Hematopoietic multipotent progenitor cell treated with erythropoietin and hydrocortisone succinate and interleukin-3 and kit ligand, for 15 days (in vitro differentiated cells): ENCODE data around the gene MYRFL.
"Not testable (repeated sequence)": the region's sequence is repeated elsewhere in the genome, so short reads cannot be mapped to it uniquely, and the experiment has no call there.

Source experiments
- DNase-seq: peaks from one replicate; pipeline ENCODE4 v3.0.0-alpha.2; 2015; ENCODE audit warnings: low spot score

MYRFL gene

DNA sequence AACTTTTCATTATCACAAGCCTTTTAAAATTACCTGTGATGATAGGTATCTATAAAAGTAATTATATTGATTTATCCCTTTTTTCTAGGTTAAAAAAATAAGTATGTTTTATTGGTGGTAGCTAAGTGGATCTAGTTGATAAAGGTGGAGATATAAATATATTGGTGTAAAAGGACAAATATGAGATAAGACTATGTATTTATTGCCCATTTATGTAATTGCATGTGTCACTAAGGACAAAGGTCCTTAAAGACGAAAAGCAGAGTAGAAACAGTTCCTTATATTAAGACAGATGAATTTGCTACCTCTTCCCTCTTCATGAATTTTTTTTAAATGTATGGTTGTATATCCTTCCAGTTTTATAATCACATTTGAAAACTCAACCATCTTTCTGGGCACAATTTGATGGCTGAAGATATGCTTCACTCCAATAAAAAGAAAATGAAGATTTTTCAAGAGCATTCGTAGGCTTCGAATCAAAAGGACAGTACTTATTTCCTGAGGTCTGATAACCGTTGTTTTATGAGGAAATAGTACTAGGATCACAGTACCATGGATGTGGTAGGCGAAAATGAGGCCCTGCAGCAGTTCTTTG, at the start of gene MYRFL:
TSS of gene MYRFL (plus strand) at position 262 of the 595 bp plus-strand sequence. CDS start at position 553, 291 bp downstream.
- DNase-seq = no peak

DNA sequence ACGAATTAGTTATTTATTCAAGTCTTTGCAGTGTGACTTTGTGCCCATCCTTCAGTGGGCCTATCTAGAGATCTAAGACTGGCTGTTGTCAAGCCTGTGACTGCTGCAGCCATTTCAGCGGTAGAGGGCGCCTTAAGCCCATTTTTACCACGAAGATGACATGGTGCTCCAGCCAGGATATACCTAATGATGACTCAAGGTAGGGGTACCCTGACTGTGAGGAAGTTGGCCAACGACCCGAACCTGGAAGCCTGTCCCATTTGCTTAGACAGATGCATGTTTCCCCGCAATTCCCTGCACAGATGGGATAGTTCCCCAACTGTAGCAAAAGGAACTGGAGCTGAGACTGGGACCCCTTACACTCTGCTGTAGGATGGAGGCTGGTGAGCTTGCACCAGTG, 45.1 kb upstream of the MYRFL start:
- peak; percentile 28 for DNase-seq

DNA sequence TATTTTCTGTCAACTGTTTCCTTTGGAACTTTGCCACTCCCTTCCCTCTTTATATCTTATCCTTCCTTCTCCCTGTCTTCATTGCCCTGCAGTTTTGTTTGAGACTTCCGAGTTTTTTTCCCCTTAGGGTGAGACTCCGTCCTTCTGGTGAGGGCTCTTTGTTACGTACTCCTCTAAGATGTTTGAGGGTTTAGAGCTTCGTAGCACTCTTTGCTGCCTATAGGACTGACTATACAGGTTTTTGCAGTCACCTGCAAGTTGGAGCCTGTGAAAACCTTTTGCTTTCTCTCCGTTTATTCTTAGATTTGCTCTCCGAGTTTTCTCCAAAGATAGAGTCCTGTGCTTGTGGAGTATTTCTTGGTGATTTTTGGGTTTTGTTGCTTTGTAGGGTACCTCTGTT, 41.7 kb upstream of the MYRFL start:
- no peak for DNase-seq

DNA sequence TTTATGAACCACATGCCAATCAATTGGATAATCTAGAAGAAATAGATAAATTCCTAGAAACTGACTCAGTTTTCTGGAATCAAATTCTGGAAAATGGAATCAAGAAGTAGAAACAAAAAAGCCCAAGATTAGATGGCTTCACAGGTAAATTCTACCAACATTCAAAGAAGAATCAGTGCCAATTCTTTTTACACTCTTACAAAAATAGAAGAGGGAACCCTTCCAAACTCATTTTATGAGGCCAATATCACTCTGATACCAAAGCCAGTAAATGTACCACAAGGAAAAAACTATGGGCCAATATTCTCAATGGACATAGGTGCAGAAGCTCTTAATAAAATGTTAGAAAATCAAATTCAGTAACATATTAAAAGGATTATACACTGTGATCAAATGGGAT, 35.7 kb upstream of the MYRFL start:
- DNase-seq = no peak

DNA sequence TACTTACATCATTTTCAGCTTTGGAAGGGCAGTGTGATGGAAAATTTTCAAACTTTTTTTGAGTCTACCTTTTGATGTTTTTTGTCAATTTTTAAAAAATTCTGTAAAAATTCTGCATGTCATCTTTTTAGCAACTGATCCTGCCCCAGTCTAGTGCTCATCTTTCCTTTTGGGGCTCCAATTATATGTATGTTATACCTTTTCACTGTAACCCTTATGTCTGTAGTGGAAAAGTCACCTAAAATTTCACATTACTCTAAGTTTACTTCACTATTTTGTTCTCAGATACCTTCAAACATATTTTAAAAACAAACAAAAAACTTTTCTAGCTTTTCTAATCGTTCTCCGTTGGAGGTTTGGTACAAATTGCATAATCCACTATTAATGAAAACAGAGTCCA, 32.5 kb upstream of the MYRFL start:
- DNase-seq = no peak

DNA sequence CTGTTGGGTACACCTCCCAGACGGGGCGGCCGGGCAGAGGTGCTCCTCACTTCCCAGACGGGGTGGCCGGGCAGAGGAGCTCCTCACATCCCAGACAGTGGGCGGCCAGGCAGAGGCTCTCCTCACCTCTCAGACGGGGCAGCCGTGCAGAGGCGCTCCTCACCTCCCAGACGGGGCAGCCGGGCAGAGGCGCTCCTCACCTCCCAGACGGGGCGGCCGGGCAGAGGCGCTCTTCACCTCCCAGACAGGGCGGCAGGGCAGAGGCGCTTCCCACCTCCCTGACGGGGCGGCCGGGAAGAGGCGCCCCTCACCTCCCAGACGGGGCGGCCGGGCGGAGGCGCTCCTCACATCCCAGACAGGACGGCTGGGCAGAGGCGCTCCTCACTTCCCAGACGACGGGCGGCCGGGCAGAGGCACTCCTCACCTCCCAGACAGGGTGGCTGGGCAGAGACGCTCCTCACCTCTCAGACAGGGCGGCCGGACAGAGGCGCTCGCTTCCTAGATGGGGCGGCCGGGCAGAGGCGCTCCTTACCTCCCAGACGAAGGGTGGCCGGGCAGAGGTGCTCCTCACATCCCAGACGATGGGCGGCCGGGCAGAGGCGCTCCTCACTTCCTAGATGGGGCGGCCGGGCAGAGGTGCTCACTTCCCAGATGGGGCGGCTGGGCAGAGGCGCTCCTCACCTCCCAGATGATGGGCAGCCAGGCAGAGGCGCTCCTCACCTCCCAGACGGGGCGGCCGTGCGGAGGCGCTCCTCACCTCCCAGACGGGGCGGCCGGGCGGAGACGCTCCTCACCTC, 17.7 kb upstream of the MYRFL start:
- not testable (repeated sequence) for DNase-seq

DNA sequence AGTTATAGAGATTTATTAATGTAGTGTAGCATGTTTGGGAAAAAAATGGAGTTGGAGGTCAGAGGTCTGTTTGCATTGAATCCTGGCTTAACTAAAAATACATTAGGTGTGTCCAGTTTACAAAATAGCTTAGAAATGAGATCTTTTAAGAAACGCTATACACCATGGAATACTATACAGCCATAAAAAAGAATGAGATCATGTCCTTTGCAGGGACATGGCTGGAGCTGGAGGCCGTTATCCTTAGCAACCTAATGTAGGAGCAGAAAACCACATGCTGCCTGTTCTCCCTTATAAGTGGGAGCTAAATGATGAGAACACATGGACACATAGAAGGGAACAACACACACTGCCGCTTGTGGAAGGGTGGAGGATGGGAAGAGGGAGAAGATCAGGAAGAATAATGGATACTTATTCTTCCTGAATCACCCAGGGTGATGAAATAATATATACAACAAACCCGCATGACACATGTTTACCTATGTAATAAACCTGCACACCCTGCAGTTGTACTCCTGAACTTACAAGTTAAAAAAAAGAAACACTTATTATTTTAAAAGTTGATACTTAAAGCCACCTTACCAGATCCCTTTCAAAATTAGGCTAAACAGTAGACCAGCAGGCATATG, 14.0 kb upstream of the MYRFL start:
- no peak for DNase-seq

DNA sequence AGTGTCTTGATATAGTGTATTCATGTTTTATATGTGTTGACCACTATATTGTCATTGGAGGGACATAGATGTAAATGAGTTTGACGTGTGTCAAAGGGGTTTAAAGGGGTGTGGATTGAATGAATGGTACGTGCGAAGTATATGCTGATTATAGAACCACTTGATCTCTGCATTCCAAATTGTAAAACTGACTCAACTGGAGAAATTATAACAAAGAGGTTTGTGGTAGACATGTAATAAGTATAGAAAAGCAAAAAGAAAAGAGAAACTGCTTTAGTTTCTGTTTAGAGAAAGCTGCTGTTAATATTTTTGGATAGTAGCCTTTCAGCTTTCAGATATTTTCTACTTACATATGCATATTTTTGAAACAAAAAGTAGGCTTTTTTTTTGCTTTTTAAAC, 8.9 kb upstream of the MYRFL start:
- no peak for DNase-seq

DNA sequence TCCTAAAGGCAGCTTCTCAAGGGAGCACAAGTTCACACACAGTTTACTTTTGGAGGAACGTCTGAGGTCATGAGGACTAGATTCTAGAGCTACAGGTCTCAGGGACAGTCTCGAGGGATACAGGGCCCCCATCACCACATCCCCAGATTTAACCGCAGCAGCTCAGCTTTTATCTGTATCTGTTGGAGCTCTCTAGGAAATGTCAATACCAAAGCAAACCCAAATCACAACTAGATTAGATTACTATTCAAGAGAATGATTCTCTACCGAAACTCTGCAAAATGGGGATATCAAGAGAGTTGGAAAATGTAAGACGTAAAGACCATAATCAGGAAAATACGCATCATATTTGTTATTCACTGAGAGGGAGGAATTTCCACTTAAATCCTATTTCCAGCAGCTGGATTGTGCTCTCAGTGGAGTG, 4.0 kb upstream of the MYRFL start:
- no peak for DNase-seq

DNA sequence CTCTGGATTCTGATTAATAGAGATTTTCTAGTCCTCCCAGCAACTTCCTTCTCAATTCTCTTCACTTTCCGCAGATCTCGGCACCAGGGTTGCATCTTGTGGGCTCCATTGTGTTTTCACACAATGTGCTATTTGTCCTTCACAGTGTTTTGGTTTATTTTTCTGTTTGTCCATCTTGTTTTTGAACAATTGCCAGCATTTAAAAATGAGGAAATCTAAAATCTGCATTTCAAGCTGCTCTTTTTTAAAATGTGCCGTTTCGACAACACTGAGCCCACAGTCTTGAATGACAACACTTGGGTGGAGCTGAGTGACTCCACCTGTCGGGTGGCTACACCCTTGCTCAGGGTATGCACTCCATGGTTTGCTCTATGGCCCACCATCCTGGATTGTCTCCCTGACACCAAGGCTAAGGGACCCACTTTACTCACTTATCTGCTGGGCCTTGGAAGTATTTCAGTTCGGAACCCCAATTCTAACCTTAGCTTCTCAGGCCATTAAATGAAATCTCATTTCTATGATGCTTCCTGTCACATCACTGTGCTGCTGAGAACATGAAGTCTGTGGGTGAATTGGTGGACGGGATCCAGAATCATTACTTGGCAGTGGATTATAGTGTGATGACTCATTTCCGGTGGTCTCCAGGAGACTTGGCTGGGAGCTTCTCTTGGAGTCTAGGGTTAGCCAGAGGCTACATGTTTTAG, 3.4 kb upstream of the MYRFL start:
- no peak for DNase-seq

DNA sequence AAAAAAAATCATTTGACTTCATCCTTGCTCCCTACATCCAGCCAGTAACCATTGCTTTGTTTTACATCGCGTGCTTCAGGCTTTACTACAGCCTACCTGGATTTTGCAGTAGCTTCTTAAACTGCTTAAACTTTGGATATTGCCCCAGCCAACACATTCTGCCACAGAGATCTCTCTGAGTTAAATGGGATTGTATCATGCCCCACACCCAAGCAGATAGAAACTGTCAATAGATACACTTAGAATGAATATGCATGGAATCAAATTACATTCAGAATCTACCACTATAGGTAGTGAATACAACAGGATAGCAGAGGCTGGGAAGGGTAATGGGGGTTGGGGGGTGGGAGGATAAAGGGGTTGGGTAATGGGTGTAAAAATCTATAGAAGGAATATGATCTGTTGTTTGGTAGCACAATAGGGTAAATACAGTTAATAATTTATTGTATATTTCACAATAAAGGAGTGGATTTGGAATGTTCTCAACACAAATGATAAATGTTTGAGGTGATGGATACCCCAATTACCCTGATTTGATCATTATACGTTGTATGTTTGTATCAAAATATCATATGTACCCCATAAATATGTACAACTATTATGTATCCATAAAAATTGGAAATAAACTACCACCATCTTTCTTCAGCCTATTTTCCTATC, 2.7 kb upstream of the MYRFL start:
- DNase-seq = no peak

DNA sequence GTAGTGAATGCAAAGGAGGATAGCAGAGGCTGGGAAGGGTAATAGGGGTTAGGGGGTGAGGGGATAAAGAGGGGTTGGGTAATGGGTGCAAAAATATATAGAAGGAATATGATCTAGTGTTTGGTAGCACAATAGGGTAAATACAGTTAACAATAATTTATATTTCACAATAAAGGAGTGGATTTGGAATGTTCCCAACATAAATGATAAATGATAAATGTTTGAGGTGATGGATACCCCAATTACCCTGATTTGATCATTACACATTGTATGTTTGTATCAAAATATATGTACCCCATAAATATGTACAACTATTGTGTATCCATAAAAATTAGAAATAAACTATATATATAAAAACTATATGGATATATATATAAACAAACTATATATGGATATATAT, 999 bp upstream of the MYRFL start:
- DNase-seq = no peak

DNA sequence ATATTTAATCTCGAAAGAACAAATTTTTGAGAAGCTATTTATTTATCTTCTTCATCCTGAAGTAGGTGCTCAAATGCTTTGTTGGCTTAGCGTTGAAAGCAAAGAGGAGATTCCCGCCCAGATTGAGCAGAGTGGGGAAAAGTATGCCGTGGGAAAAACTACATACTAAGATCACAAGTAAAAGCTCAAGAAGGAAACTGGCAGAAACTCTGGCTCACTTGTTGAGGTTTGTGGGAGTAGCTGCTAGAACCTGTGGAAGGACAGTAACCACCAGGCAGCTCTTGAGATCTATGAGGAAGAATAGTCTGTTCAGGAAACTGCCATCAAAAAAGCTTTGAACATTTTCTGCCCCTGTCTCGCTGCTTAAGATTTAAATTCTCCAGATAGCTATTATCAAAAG, 3.9 kb downstream of the MYRFL start:
- DNase-seq = no peak

DNA sequence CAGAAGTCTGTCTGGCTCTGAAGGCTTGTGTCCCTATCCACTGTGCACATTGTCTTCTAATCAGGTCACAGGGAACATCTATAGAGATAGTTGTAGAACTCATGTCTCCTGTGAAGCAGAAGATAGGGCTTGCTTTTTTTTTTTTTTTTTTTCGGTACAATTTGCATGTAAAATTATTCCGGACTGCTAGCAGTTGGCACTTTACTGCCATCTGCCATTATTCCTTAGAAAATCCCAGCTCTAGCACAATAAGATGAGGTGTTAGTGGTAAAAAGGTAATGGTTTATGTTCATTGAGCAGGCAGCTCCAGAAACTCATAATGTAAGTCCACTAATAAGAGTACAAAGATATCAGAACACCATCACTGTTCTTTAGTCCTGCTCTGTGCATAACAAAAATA, 8.7 kb downstream of the MYRFL start:
- DNase-seq = no peak

DNA sequence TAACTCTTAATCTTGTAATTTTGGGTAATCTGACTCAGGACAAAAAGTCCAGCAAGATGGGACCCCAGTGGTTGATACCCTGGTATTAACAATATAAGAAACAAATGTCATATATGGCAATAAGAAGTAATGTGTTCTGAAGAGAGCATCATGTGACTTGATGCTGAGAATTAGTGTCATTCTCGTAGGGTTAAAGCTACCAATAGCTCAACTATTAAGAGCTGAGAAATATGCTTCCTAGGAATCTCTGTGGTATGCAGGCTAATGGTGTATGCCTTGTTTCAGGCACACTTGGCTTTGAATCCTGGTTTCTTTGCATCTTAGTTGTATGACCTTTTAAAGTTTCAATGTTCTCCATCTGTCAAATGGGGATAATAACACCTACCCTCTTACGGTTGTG, 9.1 kb downstream of the MYRFL start:
- no peak for DNase-seq

DNA sequence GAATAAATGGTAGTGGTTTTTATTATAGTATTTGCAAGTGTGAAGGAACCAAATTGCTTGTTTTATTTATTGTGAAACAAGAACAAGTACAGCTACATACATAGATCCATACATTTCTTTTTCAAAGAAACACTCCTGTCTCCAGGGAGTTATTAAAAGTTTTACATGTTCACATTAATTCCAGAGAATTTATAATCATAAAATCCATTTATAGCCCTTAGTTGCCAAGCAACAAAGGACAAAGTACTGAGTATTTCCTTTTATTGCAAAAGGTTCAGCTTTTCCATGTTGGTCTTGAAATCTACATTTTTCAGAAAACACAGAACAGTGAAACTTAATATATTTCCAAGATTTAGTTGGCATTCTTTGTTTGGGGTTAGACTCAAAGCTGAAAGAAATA, 9.5 kb downstream of the MYRFL start:
- DNase-seq = no peak

DNA sequence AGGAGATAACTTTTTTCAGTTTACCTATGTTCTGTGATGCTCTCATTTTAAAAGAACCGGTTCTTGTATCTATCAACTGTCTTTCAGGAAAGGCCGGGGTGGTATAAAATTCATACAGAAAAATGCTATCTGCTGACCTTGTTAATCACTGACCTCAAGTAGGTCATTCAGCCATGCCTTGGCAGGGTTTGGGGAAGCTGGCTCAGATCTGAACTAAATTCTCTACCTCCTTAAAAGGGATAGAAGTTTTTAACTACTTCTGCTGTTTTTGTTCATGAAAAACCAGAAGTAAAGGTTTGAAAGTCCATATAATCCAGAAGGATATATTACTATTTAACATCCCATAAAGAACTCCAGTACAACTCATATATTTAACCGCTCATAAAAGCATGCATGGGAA, 10.1 kb downstream of the MYRFL start:
- DNase-seq = no peak

DNA sequence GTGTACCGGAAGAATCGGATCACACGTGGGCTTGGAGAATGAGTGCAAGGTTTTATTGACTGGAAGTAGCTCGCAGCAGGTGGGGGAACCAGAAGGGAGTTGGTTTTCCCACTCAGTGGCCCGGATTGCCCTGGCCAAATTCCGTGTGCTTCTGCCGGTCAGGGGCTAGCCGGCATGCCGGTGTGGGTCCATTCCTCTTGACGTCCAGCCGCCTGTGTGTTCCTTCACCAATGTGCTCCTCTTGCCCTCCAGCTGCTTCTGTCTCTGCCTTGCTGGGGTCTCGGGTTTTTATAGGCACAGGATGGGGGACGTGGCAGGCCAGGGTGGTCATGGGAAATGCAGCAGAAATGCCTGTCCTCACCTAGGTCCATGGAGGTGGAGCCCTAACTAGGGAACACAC, 11.0 kb downstream of the MYRFL start:
- DNase-seq = no peak

DNA sequence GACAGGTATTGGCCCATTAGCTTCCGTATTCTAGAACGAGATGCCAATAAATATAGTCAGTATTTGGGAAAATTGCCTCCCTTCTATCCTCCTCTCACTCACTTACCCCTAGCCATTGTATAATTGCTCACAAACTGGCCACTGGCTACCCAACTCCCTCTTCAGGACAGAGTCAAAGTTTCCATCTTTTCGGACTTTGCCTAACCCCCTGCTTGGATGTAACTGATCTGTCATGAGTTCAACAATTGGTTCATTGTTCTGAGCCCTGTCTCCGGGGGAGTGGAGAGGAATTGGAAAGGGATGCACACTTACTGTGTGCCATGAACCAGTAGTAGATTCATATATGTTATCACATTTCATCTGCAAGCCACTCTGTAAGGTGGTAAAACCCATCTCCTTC, 12.2 kb downstream of the MYRFL start:
- DNase-seq = no peak

DNA sequence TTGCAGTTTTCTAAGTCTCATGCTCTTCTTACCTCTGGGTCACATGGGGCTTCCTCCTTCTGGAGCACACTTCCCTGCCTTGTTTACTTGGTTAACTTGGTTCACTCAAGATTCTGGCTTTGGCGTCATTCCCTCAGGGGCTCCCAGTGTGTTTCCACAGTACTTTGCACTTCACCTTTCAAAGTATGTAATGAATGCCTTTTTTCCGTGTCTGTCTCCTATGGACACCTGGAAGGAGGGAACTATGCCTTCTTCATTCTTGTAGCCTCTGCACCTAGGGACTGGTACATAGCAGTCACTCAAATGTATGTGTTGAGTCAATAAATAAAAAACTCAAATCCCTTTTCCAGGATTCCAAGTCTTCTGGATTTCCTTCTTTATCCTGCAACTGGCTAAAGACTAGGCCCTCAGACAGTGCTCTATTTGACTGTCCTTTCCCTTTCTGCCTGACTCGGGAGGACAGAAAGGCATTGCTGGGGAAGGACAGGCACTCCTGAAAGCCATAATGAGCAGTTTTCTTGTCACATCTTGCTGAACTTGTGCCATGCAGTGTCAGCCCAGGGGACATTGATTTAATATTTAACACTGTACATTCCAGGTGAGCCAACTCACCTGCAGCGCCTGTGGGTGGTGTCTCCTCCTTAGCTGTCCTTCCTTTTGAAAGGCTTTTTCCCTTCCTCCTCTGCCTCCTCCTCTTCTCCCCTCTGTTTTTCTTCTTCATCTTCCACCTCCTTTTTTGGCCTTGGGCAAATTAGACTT, 12.8 kb downstream of the MYRFL start:
- no peak for DNase-seq

DNA sequence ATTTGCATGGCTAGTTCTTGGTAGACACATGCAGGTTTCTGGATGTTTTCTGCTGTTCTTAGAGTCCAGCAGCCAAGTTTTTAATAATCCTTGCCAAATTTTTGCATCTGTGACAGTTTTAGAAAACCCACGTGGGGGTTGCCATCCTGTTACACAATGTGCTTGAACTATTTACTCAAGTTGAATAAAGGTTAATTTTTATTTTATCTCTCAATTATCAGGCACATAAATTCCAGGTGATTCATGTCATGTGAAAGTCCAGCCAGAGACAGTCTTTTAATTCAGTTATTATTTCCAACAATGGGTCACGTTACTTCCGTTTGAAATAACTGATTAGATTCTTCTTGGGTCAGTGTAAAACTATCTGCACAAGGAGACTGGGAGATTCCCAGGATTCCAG, 15.7 kb downstream of the MYRFL start:
- DNase-seq = no peak

DNA sequence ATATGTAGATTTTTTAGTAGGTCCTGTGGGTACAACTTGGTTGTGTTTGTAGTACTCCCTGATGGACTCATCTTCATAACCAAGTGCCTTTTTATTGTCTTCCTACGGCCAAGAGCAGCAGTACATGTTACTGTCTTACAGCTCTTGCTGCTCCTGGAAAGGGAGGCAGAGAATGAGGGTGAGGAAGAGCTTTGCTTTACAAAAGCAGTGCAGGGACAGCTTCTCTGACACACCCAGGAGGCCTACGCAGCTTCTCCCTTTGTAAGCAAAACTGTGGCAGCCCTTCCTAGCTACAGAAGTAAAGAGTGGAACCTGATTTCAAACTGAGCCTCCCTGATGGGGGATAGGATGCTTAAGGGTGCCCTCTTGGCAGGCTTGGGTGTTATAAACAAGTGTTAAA, 18.6 kb downstream of the MYRFL start:
- no peak for DNase-seq
